H1 (cell line): Measurements from ENCODE around the gene OPCML. TPM values are rescaled to one million over a fixed set of nuclear protein-coding genes. Genes with fewer than 3 reads are reported as not detected.

Source experiments
- BACH1 ChIP-seq: IDR thresholded peaks from 2 replicates; pipeline ENCODE4 v1.6.1; 2012; ENCODE audit warnings: low read length, improper control_type of control experiment
- CHD7 ChIP-seq: fragments of 300-600 bp; sonication (generic); IDR thresholded peaks from 2 replicates; pipeline ENCODE4 v1.7.1; 2012; ENCODE audit warnings: low read length, moderate library complexity, mild to moderate bottlenecking, inconsistent platforms; ENCODE audit not compliant: insufficient replicate concordance
- CTCF ChIP-seq, 3 experiments: IDR thresholded peaks; 1 replicate in 2 of 3; 2 replicates in 1 of 3; pipeline versions ENCODE4 v1.5.1 to v1.6.1; 2011; ENCODE audit warnings: low read length in 3 of 3, mild to moderate bottlenecking in 3 of 3, inconsistent platforms in 2 of 3, low read depth in 1 of 3, moderate library complexity in 1 of 3; ENCODE audit not compliant: insufficient read depth in 1 of 3; ENCODE audit errors: control extremely low read depth in 1 of 3
- FOSL1 ChIP-seq: IDR thresholded peaks from 2 replicates; pipeline ENCODE4 v1.6.1; 2011; ENCODE audit warnings: mild to moderate bottlenecking, low read depth, low read length, moderate library complexity; ENCODE audit not compliant: insufficient read depth
- JUND ChIP-seq: IDR thresholded peaks from 2 replicates; pipeline ENCODE4 v1.6.1; 2011; ENCODE audit warnings: mild to moderate bottlenecking, improper control_type of control experiment, low read length
- KDM4A ChIP-seq: IDR thresholded peaks from one replicate; pipeline ENCODE4 v1.7.1; 2012; ENCODE audit warnings: low read depth, mild to moderate bottlenecking, moderate library complexity, low read length, inconsistent platforms; ENCODE audit not compliant: severe bottlenecking
- KDM5A ChIP-seq: fragments of 200-600 bp; IDR thresholded peaks from 2 replicates; pipeline ENCODE4 v1.7.1; 2012; ENCODE audit warnings: mild to moderate bottlenecking, low read length, inconsistent platforms, mixed read lengths
- SP1 ChIP-seq: IDR thresholded peaks from 2 replicates; pipeline ENCODE4 v1.6.1; 2011; ENCODE audit warnings: low read depth, low read length
- TBP ChIP-seq: IDR thresholded peaks from 2 replicates; pipeline ENCODE4 v1.6.1; 2011; ENCODE audit warnings: low read depth, low read length, improper control_type of control experiment
- YY1 ChIP-seq: IDR thresholded peaks from 2 replicates; pipeline ENCODE4 v1.6.1; 2011; ENCODE audit warnings: low read depth, mild to moderate bottlenecking, low read length
- polyA plus RNA-seq, 7 experiments: library from polyadenylated mRNA; depleted of rRNA in 3 of 7; stranded (reverse) in 5 of 7; unstranded in 2 of 7; fragments of >200 nt in 5 of 7; fragments of 200-250 nt in 2 of 7; gene quantifications; 1 replicate in 5 of 7; 2 replicates in 1 of 7; 4 replicates in 1 of 7; pipeline versions ENCODE4 v1.2.1 to v1.2.3, GENCODE V29; 2011 to 2013; ENCODE audit warnings: missing spikeins in 2 of 7, mixed read lengths in 2 of 7
- total RNA-seq: library from RNA; stranded (reverse); fragmentation: NEBNext Ultra II Directional; extraction: Animal tissue kit (Norgen Biotek cat#: 25700); gene quantifications from 2 replicates; pipeline ENCODE4 v1.2.1, GENCODE V29; 2021

The OPCML gene
- total and polyA plus RNA-seq, 2 of the 8 experiments (the other 6 are each of a cell fraction or from before 2014, with no cell fraction given) = 2.3 to 3.1 TPM

GRCh38 chr11:132888226-132888625 is 644.1 kb downstream of the OPCML start (continued):
- TF ChIP-seq CHD7 (no peak), CTCF (IDR thresholded peaks at IDR 0.05; ENCODE audit: control extremely low read depth in 1 of 3, insufficient read depth in 1 of 3, low read depth in 1 of 3, low read length in 3 of 3) (no peak), JUND (no peak), TBP (no peak), KDM4A (no peak), SP1 (no peak), FOSL1 (no peak), KDM5A (no peak), YY1 (no peak), BACH1 (no peak)
